Hematopoietic multipotent progenitor cell (in vitro differentiated cells): ENCODE data around the gene CARMIL1. TPM values are rescaled to one million over a fixed set of nuclear protein-coding genes. Genes with fewer than 3 reads are reported as not detected.
A peak's percentile ranks its signal among the peaks of the same experiment; 100 is the strongest.

ENCODE experiments used
- DNase-seq, 3 donors: peaks; one replicate each; pipeline ENCODE4 v3.0.0-alpha.2; 2011 to 2015; ENCODE audit warnings: low read depth in 2 of 3, low spot score in 2 of 3
- total RNA-seq: library from RNA; depleted of rRNA; stranded (reverse); fragments of >200 nt; gene quantifications from one replicate; pipeline ENCODE4 v1.2.3, GENCODE V29; 2012

CARMIL1 gene
- total RNA-seq, 1 donor, result 8.6 TPM

DNA sequence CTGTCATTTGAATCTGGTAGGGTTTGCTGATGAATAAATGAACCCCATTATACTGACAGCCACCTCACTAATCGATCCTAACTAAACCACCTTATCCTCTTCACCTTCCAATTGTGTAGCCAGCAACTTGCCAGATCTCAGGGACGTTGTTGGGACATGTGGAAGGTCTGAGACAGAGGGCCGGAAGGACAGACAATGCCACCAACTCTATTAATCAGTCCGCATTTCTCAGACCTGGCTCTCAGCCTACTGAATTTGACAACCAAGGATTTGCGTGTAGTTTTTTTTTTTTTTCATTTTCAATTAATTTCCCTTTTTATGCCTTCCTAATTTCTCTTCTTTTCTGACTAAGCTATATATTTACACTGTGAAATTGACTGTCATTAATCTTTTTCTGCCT is 122.5 kb downstream of the CARMIL1 start:
- no peak for DNase-seq

GRCh38 chr6:25402125-25402524 is 123.0 kb downstream of the CARMIL1 start:
- no peak for DNase-seq

DNA sequence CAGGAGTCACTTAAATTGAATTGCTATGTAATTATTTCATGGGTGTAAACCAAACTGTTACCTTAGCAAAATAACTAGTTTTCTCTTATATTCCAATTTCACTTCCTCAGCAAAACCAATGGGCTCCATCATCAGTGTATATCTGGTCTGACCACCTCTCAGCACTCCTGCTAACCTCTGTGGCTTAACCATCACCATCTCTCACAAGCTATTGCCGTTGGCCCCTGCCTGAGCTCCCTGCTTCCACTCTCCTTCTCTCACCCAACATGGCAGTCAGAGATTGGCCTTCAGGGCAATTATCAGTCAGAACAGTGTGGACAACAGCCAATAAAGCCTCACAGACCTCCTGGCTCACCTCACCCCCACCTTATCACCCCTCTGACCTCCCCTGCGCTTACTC is 124.0 kb downstream of the CARMIL1 start:
- no peak for DNase-seq

GRCh38 chr6:25404091-25404490 is 124.9 kb downstream of the CARMIL1 start:
- DNase-seq, result no peak

DNA sequence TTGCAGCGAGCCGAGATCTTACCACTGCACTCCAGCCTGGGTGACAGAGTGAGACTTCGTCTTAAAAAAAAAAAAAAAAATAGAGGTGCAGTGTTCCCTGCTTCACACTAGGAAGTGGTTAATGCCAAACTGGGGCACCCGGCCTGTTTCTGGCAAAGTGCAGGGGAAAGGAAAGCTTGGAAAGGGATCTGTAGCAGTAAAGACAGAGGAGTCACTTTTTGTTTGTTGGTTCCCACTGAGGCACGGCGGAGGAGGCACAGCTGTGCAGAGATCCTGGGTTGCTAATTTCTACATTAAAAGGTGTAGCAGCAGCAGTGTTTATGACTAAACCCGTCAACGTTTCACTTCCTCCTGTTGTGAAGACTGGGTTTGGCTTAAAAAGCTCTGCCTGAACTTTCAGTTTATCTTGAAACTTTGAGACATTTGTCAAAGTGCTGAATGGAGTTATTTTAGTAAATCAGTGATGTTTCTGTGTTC is 125.6 kb downstream of the CARMIL1 start:
- DNase-seq, result peak; percentile 22 to 51 (median 38)

- DNase-seq, result peak in 1 of 3 donors; percentile 35
Measured at GRCh38 chr6:25405442-25405841, 126.3 kb downstream of the CARMIL1 start.

GRCh38 chr6:25407431-25407830 is 128.3 kb downstream of the CARMIL1 start:
- DNase-seq, result no peak

DNA sequence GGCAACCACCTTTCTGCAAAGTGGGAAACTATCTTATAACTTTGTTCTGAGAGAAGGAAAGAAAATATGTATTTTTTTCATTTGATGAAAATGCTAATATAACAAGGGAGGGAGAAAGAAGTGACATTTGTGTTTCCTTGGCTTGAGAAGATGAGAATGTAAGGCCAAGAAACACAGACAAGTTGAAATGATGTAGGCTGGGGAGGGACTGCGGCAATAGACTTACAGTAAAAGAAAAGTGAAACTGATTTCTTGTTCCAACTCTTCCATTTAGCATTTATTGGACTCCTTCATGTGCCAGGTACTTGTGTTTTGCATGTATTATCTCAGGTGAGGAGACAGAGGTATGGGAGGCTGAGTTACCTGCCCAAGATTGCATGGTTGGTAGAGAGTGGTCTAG is 130.9 kb downstream of the CARMIL1 start:
- peak in 1 of 3 donors; percentile 41 for DNase-seq

DNA sequence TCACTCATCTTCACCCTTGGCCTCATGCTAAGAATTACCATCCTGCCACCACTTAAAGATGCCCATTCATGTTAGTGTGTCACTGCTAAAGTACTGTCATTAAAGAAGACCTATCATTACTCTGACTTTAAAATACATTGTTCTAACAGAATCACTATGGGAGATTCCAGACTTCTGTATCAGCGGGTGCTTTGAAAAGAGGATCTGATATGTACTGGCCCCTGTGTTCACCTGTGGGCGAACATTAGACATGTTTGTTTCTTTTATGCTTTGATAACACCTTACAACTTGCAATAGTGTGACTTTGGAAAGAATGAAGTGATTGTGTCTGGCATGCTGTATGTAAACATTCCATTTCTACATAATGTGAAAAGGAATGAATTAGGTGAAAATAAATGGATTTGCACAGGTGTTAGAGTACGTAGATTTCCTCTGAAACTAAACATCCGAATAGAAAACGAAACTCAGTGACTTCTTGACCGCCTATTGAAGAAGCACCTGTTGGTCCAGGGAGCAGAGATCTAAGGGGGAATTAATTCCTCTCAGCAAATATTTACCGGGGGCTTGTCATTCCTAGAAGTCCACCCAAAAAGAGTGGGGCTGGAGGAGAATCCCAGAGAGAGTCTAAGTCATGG is 132.3 kb downstream of the CARMIL1 start:
- DNase-seq, result no peak

- peak in 1 of 3 donors; percentile 43 for DNase-seq
Measured at GRCh38 chr6:25413207-25413905, 134.2 kb downstream of the CARMIL1 start.

DNA sequence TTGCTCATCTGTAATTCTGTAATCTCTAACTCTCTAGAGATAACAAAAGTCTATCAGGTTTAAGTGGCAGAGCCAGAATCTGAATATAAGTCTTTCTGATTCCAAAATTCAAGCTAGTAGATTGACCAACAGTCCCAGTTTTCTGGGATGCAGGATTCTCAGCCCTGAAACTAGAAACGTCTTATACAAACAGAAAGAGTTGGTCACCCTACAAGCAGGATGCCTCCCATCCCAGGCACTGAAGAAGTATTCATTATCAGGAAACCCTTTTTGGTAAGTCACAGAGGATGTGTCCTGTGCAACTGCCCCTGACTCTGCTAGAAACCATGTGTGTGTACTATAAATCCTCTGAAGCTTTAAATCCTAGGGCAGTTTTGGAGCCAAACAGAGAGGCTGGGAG is 135.0 kb downstream of the CARMIL1 start:
- no peak for DNase-seq

DNA sequence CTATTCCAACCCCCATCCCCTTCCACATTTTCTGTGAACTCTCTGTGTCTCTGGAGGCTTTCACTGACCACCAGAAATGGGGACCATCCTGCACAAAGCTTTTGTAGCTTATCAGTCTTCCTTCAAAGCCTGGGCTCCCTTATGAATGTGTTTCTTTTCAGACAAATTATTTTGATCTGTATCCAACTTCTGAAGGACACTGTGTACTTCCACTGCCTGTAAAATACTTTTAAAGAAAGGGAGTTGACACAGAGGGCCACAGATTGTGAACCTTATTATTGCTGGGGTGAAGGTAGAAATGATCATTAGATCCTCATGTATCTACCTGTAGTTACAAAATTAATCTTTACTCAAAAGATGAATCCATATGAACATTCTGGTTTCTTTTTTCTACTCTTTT is 135.6 kb downstream of the CARMIL1 start:
- no peak for DNase-seq

- DNase-seq, result no peak
Measured at GRCh38 chr6:25415274-25415673, 136.1 kb downstream of the CARMIL1 start.

GRCh38 chr6:25415701-25416100 is 136.5 kb downstream of the CARMIL1 start:
- DNase-seq, result no peak

DNA sequence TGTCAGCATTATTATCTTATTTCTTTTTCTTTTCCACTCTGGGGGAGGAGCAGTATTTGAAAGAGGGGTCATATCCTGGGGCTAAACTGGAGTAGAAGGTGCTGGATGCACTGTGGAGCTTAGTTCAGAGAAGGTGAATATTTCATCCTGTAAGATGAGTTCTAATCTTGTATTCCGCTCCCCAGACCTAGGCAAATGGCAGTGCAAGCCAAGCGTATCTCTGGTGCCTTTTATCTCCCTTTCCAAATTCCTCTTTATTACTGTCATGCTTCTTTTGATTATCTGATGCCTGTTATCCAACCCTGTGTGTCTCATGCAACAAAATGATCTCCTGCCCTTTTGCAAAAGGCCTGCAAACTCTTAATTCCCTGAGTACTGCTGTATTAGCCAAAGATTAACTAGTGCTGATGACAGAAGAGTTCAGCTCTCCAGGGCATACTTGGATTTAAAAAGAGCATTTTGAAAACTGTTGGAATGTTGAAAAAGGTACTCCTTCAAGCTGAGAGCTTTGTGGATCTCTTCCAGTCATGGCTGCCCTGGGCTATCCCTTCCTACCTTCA is 138.0 kb downstream of the CARMIL1 start:
- no peak for DNase-seq

DNA sequence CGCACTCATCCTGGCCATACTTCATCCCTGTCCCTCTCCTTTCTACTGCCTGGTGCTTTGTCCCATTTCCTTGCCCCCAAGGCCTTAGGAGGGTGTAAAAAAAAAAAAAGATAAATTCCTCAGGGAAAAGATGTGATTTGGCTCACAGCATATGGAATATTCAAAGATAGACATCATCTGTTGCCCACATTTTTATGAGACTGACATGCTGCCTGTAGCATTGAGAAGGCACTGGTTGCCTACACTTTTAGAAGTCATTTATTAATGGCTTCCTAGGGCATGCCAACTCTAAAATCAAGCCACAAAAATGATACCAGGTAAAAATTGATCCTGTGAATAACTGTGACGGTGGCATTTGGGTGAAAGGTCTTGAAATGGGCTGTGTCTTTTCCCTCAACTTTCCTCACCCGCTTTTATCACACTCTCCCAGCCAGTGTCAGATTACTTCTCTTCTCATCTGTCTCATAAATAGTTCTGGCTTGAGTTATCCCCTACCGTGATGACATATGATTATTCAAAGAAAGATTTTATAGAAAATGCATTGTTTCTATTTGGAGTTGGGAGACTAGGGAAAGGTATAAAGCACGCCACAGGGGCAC is 139.4 kb downstream of the CARMIL1 start:
- no peak for DNase-seq

GRCh38 chr6:25419879-25420278 is 140.7 kb downstream of the CARMIL1 start:
- no peak for DNase-seq

DNA sequence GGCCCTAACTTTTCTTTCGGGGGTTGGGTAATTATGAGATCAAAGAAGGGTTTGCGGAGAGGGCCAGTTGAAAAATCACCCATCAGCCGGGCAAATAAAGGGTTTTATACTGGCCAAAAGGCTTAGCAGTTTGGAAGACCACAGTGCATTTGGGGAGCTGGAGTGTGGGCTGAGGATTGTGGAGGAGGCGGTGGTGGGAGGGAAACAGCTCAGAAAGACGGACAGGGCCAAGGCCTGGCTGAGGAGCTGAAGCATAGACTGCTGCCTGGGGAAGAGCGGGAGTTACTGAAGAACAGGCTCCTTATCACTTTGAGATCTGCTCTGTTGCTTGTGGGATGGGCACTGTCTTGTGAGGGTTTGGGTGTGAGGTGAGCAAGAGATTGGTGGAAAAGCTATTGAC is 144.2 kb downstream of the CARMIL1 start:
- no peak for DNase-seq

DNA sequence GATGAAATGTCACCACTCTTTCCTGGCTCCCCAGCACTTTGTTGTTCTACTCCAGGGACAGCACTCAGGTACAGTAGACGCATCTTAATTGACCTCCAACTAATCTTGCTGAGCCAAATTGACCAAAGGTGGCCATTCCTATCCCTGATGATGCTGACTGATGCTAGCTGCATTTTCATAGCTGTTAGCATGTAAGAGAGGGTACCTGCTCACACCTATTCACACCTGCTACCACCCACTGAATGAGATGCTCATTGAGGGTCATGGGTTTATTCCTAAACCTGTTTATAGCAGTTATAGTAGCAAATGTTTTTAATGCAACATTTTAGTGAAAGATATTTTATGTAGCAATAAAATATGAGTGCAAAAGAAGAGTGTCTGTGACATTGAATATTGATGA is 145.1 kb downstream of the CARMIL1 start:
- DNase-seq, result no peak

- DNase-seq, result no peak
Measured at GRCh38 chr6:25427549-25427948, 148.4 kb downstream of the CARMIL1 start.

- DNase-seq, result no peak
Measured at GRCh38 chr6:25428758-25429317, 149.7 kb downstream of the CARMIL1 start.
